IMR-90 (cell line): Measurements from ENCODE around the gene PARD3. TPM values are rescaled to one million over a fixed set of nuclear protein-coding genes. Genes with fewer than 3 reads are reported as not detected.
A peak's percentile ranks its signal among the peaks of the same experiment; 100 is the strongest.

Experiments
- ATAC-seq: fragments of 200-7000 bp; cut with Tn5 transposase; 2 replicates; pipeline ENCODE4 v1.9.1; 2020; ENCODE audit warnings: low read depth, mild to moderate bottlenecking, moderate library complexity
- BruUV-seq: library from RNA; stranded (reverse); fragments of 400-500 nt; replicated peaks from 2 replicates; lab custom pipeline; 2021; lab: Mats Ljungman, UMichigan
- CTCF ChIA-PET: fragments of 300-600 bp; formaldehyde crosslinking; extraction: SDS; loops from one replicate; lab custom pipeline; 2021; ENCODE audit warnings: antibody characterized with exemption; lab: Yijun Ruan, JAX
- POLR2A ChIA-PET: fragments of 300-600 bp; sonication (Branson Sonifier 250); formaldehyde crosslinking; loops from one replicate; lab custom pipeline; 2022; ENCODE audit warnings: antibody characterized with exemption; ENCODE audit not compliant: unreplicated experiment; lab: Charles Lee
- DNase-seq: peaks from one replicate; pipeline ENCODE4 v3.0.0; 2013
- H2AFZ ChIP-seq: replicated peaks from 2 replicates; pipeline ENCODE3; 2013; ENCODE audit warnings: low read length, mild to moderate bottlenecking; ENCODE audit not compliant: poor library complexity
- H2AK5ac ChIP-seq: 2 replicates; pipeline ENCODE4 v1.6.1; 2013; ENCODE audit warnings: low read depth, low read length, inconsistent platforms
- H2AK9ac ChIP-seq: replicated peaks from 2 replicates; pipeline ENCODE3; 2013; ENCODE audit warnings: mild to moderate bottlenecking, low read depth, low read length, moderate library complexity; ENCODE audit not compliant: poor library complexity
- H2BK120ac ChIP-seq: 2 replicates; pipeline ENCODE4 v1.6.1; 2013; ENCODE audit warnings: low read depth, low read length, inconsistent platforms
- H2BK15ac ChIP-seq: 3 replicates; pipeline ENCODE4 v1.6.1; 2013; ENCODE audit warnings: low read depth, low read length, inconsistent platforms
- H2BK20ac ChIP-seq: 2 replicates; pipeline ENCODE4 v1.6.1; 2013; ENCODE audit warnings: low read depth, mild to moderate bottlenecking, inconsistent platforms, low read length, moderate library complexity
- H2BK5ac ChIP-seq: 2 replicates; pipeline ENCODE4 v1.6.1; 2013; ENCODE audit warnings: mild to moderate bottlenecking, low read depth, low read length, inconsistent platforms; ENCODE audit not compliant: poor library complexity, severe bottlenecking
- H3K14ac ChIP-seq: replicated peaks from 2 replicates; pipeline ENCODE4 v1.6.1; 2013; ENCODE audit warnings: low read depth, low read length, inconsistent platforms
- H3K18ac ChIP-seq: 2 replicates; pipeline ENCODE4 v1.6.1; 2013; ENCODE audit warnings: low read depth, low read length, control low read depth
- H3K23ac ChIP-seq: 2 replicates; pipeline ENCODE4 v1.6.1; 2013; ENCODE audit warnings: low read depth, low read length, inconsistent platforms
- H3K27ac ChIP-seq: 2 replicates; pipeline ENCODE4 v1.5.1; 2013; ENCODE audit warnings: mild to moderate bottlenecking, control low read depth, low read length; ENCODE audit not compliant: insufficient read depth
- H3K27me3 ChIP-seq: 2 replicates; pipeline ENCODE4 v1.6.1; 2013; ENCODE audit warnings: low read length; ENCODE audit not compliant: control insufficient read depth, insufficient read depth
- H3K36me3 ChIP-seq: 2 replicates; pipeline ENCODE4 v1.6.1; 2013; ENCODE audit warnings: low read length, mixed read lengths; ENCODE audit not compliant: control insufficient read depth, insufficient read depth
- H3K4ac ChIP-seq: 2 replicates; pipeline ENCODE4 v1.6.1; 2013; ENCODE audit warnings: low read depth, low read length, inconsistent platforms
- H3K4me1 ChIP-seq: 2 replicates; pipeline ENCODE4 v1.6.1; 2013; ENCODE audit warnings: low read length, mixed read lengths; ENCODE audit not compliant: control insufficient read depth, insufficient read depth
- H3K4me2 ChIP-seq: 2 replicates; pipeline ENCODE4 v1.6.1; 2013; ENCODE audit warnings: low read depth, mild to moderate bottlenecking, control low read depth, low read length, moderate library complexity
- H3K4me3 ChIP-seq: 2 replicates; pipeline ENCODE4 v1.5.1; 2013; ENCODE audit warnings: low read depth, mild to moderate bottlenecking, control low read depth, low read length, moderate library complexity; ENCODE audit not compliant: insufficient read depth
- H3K56ac ChIP-seq: 2 replicates; pipeline ENCODE4 v1.6.1; 2013; ENCODE audit warnings: low read length, inconsistent platforms; ENCODE audit not compliant: insufficient read depth; ENCODE audit errors: extremely low read depth
- H3K79me1 ChIP-seq, 2 experiments: 2 replicates each; pipeline ENCODE4 v1.6.1; 2013; ENCODE audit warnings: low read length in 2 of 2, inconsistent platforms in 1 of 2, low read depth in 1 of 2
- H3K9ac ChIP-seq: 2 replicates; pipeline ENCODE4 v1.6.1; 2013; ENCODE audit warnings: low read depth, low read length, control low read depth
- H3K9me1 ChIP-seq: 2 replicates; pipeline ENCODE4 v1.6.1; 2013; ENCODE audit warnings: low read length, inconsistent platforms; ENCODE audit not compliant: insufficient read depth
- H3K9me3 ChIP-seq: 2 replicates; pipeline ENCODE4 v1.6.1; 2013; ENCODE audit warnings: low read length; ENCODE audit not compliant: control insufficient read depth, insufficient read depth
- H4K20me1 ChIP-seq: 2 replicates; pipeline ENCODE4 v1.6.1; 2013; ENCODE audit warnings: low read length, inconsistent platforms; ENCODE audit not compliant: insufficient read depth
- H4K5ac ChIP-seq: 2 replicates; pipeline ENCODE4 v1.6.1; 2013; ENCODE audit warnings: mild to moderate bottlenecking, low read depth, low read length, control low read depth
- H4K8ac ChIP-seq, 2 experiments: 2 replicates each; pipeline ENCODE4 v1.6.1; 2013; ENCODE audit warnings: low read depth in 2 of 2, low read length in 2 of 2, control low read depth in 1 of 2, inconsistent platforms in 1 of 2
- H4K91ac ChIP-seq: 2 replicates; pipeline ENCODE4 v1.6.1; 2013; ENCODE audit warnings: low read depth, low read length, inconsistent platforms; ENCODE audit not compliant: insufficient read depth
- CEBPB ChIP-seq: IDR thresholded peaks from 2 replicates; pipeline ENCODE4 v1.6.1; 2012; ENCODE audit warnings: low read depth, low read length, improper control_type of control experiment
- FOS ChIP-seq: fragments of 150-350 bp; IDR thresholded peaks from 2 replicates; pipeline ENCODE4 v1.6.1; 2016; ENCODE audit warnings: low read depth, low read length
- MAFK ChIP-seq: IDR thresholded peaks from 2 replicates; pipeline ENCODE4 v1.6.1; 2012; ENCODE audit warnings: low read depth, low read length, improper control_type of control experiment
- RCOR1 ChIP-seq: IDR thresholded peaks from 2 replicates; pipeline ENCODE4 v1.6.1; 2012; ENCODE audit warnings: mild to moderate bottlenecking, low read length, improper control_type of control experiment; ENCODE audit not compliant: insufficient replicate concordance
- RFX5 ChIP-seq: IDR thresholded peaks from 2 replicates; pipeline ENCODE4 v1.8.0; 2012; ENCODE audit warnings: low read depth, mild to moderate bottlenecking, low read length, moderate library complexity
- USF2 ChIP-seq: fragments of 150-350 bp; IDR thresholded peaks from 2 replicates; pipeline ENCODE4 v1.6.1; 2017; ENCODE audit warnings: mild to moderate bottlenecking, antibody characterized with exemption, low read length, low read depth
- WGBS, 2 experiments: methylation state at CpG; one replicate each; pipeline versions ENCODE4 v1.1.5 to v1.1.7; 2013; ENCODE audit warnings: missing lambda C conversion rate in 2 of 2; ENCODE audit not compliant: insufficient read length in 1 of 2; ENCODE audit errors: extremely low coverage in 2 of 2; 5-methylcytosine and 5-hydroxymethylcytosine counted together
- dilution Hi-C: fragments of 300-500 bp; cut with HindIII; formaldehyde crosslinking; loops from one replicate; pipeline ENCODE4 v1.14.3; 2018; ENCODE audit warnings: low sequenced_read_pairs; ENCODE audit not compliant: unreplicated experiment
- in situ Hi-C: fragments of 300-500 bp; cut with MboI; formaldehyde crosslinking; loops from 3 replicates; pipeline ENCODE4 v1.14.3; 2019; ENCODE audit warnings: low sequenced_read_pairs, inconsistent platforms, mixed read lengths
- intact Hi-C: fragments of 100-400 bp; cut with micrococcal nuclease; formaldehyde crosslinking; loops from 2 replicates; pipeline ENCODE4 v1.10.0; 2022
- polyA plus RNA-seq, 3 experiments: library from polyadenylated mRNA; depleted of rRNA; stranded (reverse); fragments of >200 nt; gene quantifications; 2 replicates each; pipeline ENCODE4 v1.2.3, GENCODE V29; 2012; ENCODE audit warnings: low replicate concordance in 1 of 3
- total RNA-seq: library from RNA; depleted of rRNA; stranded (reverse); fragments of >200 nt; gene quantifications from 2 replicates; pipeline ENCODE4 v1.2.3, GENCODE V29; 2012
- TF ChIP-seq, protein P1 (sequence below): fragments of 150-350 bp; IDR thresholded peaks from 2 replicates; pipeline ENCODE4 v1.6.1; 2016; ENCODE audit warnings: low read depth, mild to moderate bottlenecking, low read length, moderate library complexity, borderline replicate concordance

PARD3 gene
- total and polyA plus RNA-seq, 2 of the 4 experiments (the other 2 are of a cell fraction): 14.6 to 37.5 TPM

DNA sequence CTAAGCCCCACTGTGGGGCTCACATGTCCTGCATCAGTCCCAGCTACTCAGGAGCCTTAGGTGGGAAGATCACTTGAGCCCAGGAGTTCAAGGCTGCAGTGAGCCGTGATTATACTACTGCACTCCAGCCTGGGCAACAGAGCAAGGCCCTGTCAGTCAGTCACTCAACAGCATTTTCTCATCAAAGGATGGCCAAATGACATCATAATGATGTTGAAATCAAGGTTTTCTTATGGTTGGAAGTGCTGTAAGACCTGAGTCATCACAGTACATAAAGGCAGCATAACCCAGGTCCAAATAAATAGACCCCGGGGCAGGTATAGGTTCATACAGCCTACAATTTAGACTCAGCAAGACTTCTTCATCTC is 341.1 kb downstream of the PARD3 start:
- dilution Hi-C loops (no loop called here), intact Hi-C loops (no loop called here), in situ Hi-C loops (no loop called here)
- no peak overlapping the region for H2AK5ac ChIP-seq
- no peak overlapping the region for H2BK20ac ChIP-seq
- H3K4me3 ChIP-seq: no peak overlapping the region
- no CpG with 5 or more reads among the region's 2 CpGs for WGBS, 2 experiments
- peak; percentile 64 for TF ChIP-seq CEBPB
- TF ChIP-seq USF2: no peak
- no peak for TF ChIP-seq FOS
- no peak for TF ChIP-seq MAFK
- TF ChIP-seq RFX5: no peak
- no peak for TF ChIP-seq RCOR1
- TF ChIP-seq, protein P1, sequence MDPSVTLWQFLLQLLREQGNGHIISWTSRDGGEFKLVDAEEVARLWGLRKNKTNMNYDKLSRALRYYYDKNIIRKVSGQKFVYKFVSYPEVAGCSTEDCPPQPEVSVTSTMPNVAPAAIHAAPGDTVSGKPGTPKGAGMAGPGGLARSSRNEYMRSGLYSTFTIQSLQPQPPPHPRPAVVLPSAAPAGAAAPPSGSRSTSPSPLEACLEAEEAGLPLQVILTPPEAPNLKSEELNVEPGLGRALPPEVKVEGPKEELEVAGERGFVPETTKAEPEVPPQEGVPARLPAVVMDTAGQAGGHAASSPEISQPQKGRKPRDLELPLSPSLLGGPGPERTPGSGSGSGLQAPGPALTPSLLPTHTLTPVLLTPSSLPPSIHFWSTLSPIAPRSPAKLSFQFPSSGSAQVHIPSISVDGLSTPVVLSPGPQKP: no peak
- no peak overlapping the region for H3K56ac ChIP-seq
- H4K91ac ChIP-seq: no peak overlapping the region
- CTCF ChIA-PET: no interaction called here
- H3K14ac ChIP-seq: no peak overlapping the region
- no peak overlapping the region for H3K4me2 ChIP-seq
- no peak overlapping the region for H2AK9ac ChIP-seq
- no peaks in the 10 kb centered on the region for H3K9me3 ChIP-seq
- H2AFZ ChIP-seq: no peak overlapping the region
- BruUV-seq: no TSS peak
- H3K36me3 ChIP-seq: no peaks in the 10 kb centered on the region
- no peak for ATAC-seq
- DNase-seq: peak; percentile 74
- H3K18ac ChIP-seq: no peak overlapping the region
- H3K9ac ChIP-seq: no peak overlapping the region
- H3K4me1 ChIP-seq: peaks cover 3% of the 10 kb centered on the region; the same call in 1 of the 2 replicates
- POLR2A ChIA-PET: no interaction called here
- H2BK15ac ChIP-seq: no peak overlapping the region
- no peak overlapping the region for H4K5ac ChIP-seq
- H2BK120ac ChIP-seq: no peak overlapping the region
- H3K4ac ChIP-seq: no peak overlapping the region
- no peak overlapping the region for H3K23ac ChIP-seq
- H3K27ac ChIP-seq: no peak overlapping the region
- H3K9me1 ChIP-seq: 0 out of 2 replicates have a peak, but pooled peaks cover 3% of the 10 kb centered on the region
- H3K27me3 ChIP-seq: no peaks in the 10 kb centered on the region
- no peak overlapping the region for H4K8ac ChIP-seq
- H4K20me1 ChIP-seq: no peaks in the 10 kb centered on the region
- H3K79me1 ChIP-seq: no peaks in the 10 kb centered on the region; a peak in 1 of 4 replicates
- H2BK5ac ChIP-seq: no peak overlapping the region
